ENCODE measurements around the gene PLIN1. TPM values are rescaled to one million over a fixed set of nuclear protein-coding genes. Genes with fewer than 3 reads are reported as not detected.

Gene PLIN1
- total and polyA plus RNA-seq, 7 donors = 0.79 to 8.3 (median 4.4) TPM

GRCh38 chr15:89662893-89663626 is 16.1 kb downstream of the PLIN1 start:
- H3K4me1 ChIP-seq = peaks cover 13% of the 10 kb centered on the region
- TF ChIP-seq CTCF (IDR thresholded peaks at IDR 0.05) = no peak
- H3K9me3 ChIP-seq = no peaks in the 10 kb centered on the region
- peak; percentile 73 to 77 for DNase-seq
- H3K4me3 ChIP-seq = no peak overlapping the region
- peak; percentile 26 to 80 (median 67) for ATAC-seq
- H3K27ac ChIP-seq = peak overlapping the region; percentile 57
- intact Hi-C loops (cut with DNase I) = no loop called here
- H3K36me3 ChIP-seq (ENCODE audit: insufficient read depth in 1 of 2, low read depth in 1 of 2) = no peaks in the 10 kb centered on the region
- H3K27me3 ChIP-seq (ENCODE audit: insufficient read depth in 3 of 3, low read length in 2 of 3) = no peaks in the 10 kb centered on the region
- WGBS, 3 donors = 41 to 45% (median 43%) methylated on average over 11 of the region's 11 CpGs

DNA sequence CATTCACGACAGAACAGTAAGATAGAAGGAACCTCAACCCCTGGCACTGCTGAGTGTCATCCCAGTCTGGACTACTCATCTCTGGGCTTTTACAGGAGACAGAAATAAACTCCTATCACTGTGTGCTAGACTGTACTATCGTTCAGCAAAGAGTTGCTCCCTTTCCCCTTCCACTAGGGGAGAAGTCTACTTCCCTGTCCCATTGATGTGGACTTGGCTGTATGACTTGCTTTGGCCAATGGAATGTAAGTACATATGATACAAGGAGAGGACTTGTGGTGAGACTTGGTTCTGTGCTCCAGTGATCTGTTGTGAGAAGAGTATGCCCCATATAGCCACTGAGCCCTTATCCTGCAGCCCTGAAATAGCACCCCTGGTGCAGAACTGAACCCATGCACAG is 18.6 kb downstream of the PLIN1 start:
- Histone ChIP-seq H3K4me1 (peaks cover 13% of the 10 kb centered on the region), H3K9me3 (no peaks in the 10 kb centered on the region), H3K36me3 (ENCODE audit: insufficient read depth in 1 of 2, low read depth in 1 of 2) (no peaks in the 10 kb centered on the region), H3K4me3 (no peak overlapping the region), H3K27ac (no peak overlapping the region), H3K27me3 (ENCODE audit: insufficient read depth in 3 of 3, low read length in 2 of 3) (peaks cover 0 to 3% (median 0%) of the 10 kb centered on the region in 3 donors)
- no peak for TF ChIP-seq CTCF (IDR thresholded peaks at IDR 0.05)
- DNase-seq (no peak), ATAC-seq (no peak)
- 81 to 90% (median 86%) methylated on average over 2 of the region's 2 CpGs for WGBS, 3 donors
- intact Hi-C loops (cut with DNase I) = no loop called here

- DNase-seq = no peak
- Histone ChIP-seq H3K27me3 (ENCODE audit: insufficient read depth in 3 of 3, low read length in 2 of 3) (peaks cover 0 to 15% (median 0%) of the 10 kb centered on the region in 3 donors), H3K27ac (no peak overlapping the region), H3K4me1 (peaks cover 7% of the 10 kb centered on the region), H3K36me3 (ENCODE audit: insufficient read depth in 1 of 2, low read depth in 1 of 2) (no peaks in the 10 kb centered on the region), H3K9me3 (no peaks in the 10 kb centered on the region), H3K4me3 (no peak overlapping the region)
- ATAC-seq = no peak
- intact Hi-C loops (cut with DNase I) = no loop called here
- TF ChIP-seq CTCF (IDR thresholded peaks at IDR 0.05) = no peak
- WGBS, 3 donors = 89 to 96% (median 92%) methylated on average over 2 of the region's 2 CpGs
Measured at GRCh38 chr15:89659295-89659694, 19.9 kb downstream of the PLIN1 start.

DNA sequence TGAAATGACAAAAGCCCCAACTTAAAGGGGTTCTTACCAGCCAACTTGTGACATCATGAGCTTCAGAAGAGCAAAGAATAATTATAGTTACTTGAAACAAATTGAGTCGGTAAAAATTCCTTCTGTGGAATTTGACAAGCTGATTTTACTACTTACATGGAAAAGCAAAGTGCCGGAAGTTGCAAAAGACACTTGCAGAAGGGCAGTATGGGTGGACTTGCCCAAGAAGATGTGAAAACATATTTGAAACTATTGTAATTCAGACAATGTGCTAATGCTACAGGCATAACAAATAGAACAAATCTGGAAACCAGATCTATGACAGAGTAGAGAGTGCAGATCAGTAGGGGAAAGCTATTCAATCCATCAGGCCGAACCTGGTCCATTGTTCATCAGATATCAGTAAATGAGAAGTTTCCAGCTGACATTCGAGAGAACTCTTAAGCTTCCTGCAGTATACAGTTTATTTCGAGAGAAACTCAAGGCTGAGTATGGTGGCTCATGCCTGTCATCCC is 21.4 kb downstream of the PLIN1 start:
- DNase-seq (no peak), ATAC-seq (no peak)
- TF ChIP-seq CTCF (IDR thresholded peaks at IDR 0.05) = no peak
- 84 to 89% (median 85%) methylated on average over 5 of the region's 5 CpGs for WGBS, 3 donors
- peaks cover 2% of the 10 kb centered on the region for H3K4me1 ChIP-seq
- peaks cover 0 to 28% (median 6%) of the 10 kb centered on the region in 3 donors for H3K27me3 ChIP-seq (ENCODE audit: insufficient read depth in 3 of 3, low read length in 2 of 3)
- H3K9me3 ChIP-seq = no peaks in the 10 kb centered on the region
- no peak overlapping the region for H3K27ac ChIP-seq
- no peaks in the 10 kb centered on the region for H3K36me3 ChIP-seq (ENCODE audit: insufficient read depth in 1 of 2, low read depth in 1 of 2)
- intact Hi-C loops (cut with DNase I) = no loop called here
- H3K4me3 ChIP-seq = no peak overlapping the region

All from psoas muscle (tissue), 8 donors.